ENCODE data around the gene SLC37A1.

The SLC37A1 gene

DNA sequence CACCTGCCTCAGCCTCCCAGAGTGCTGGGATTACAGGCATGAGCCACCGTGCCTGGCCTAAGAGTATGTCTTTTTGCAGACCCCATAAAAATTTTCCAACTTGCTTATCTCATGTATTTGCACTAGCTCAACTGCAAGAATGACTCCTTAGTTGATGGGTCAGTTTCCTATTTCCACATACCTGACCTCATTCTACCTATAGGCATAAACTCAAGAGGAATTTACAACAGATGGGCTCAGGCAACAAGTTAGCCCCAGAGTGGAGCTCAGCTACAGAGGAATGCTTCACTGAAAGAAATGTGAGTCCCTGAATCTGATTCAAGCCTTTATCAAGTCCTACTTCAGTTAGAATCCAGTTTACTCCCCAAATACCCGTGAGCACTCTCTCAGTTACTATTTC, 5.3 kb upstream of the SLC37A1 start:
- no peak for DNase-seq

GRCh38 chr21:42509244-42509643, 4.4 kb upstream of the SLC37A1 start:
- no peak for DNase-seq

GRCh38 chr21:42512346-42513034, 1.2 kb upstream of the SLC37A1 start:
- DNase-seq, result no peak

GRCh38 chr21:42513985-42514882, 582 bp downstream of the SLC37A1 start:
- no peak for DNase-seq

GRCh38 chr21:42514883-42515228, 1.2 kb downstream of the SLC37A1 start:
- no peak for DNase-seq

DNA sequence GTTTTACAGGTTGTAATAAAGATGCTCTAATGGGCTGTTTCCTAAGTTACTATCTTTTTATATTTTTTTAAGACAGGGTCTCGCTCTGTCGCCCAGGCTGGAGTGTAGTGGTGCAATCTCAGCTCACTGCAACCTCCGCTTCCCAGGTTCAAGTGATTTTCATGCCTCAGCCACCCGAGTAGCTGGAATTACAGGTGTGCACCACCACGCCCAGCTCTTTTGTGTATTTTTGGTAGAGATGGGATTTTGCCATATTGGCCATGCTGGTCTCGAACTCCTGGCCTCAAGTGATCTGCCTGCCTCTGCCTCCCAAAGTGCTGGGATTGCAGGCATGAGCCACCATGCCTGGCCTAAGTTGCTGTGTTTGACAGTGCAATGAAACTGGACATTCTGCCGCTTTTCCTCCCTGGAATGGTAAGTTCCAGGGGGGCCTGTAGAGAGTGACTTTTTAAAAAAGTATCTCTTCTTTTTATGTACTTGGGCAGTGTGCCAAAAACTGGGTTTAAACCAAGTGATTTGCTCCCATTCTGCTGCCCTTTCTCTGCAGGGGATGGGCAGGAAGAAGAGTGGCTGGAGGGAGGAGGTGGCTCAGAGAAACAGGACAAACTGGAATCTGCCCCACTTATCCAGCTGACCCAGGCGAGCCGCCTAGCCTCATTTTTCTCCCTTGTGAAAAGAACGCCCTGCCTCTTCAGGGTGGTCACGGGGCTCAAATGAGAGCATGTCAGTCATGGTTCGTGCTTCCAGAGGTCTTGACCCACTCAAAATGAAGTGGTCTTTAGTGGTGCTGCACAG, 2.3 kb downstream of the SLC37A1 start:
- DNase-seq, result no peak

- no peak for DNase-seq
Measured at GRCh38 chr21:42518215-42518614, 4.6 kb downstream of the SLC37A1 start.

DNA sequence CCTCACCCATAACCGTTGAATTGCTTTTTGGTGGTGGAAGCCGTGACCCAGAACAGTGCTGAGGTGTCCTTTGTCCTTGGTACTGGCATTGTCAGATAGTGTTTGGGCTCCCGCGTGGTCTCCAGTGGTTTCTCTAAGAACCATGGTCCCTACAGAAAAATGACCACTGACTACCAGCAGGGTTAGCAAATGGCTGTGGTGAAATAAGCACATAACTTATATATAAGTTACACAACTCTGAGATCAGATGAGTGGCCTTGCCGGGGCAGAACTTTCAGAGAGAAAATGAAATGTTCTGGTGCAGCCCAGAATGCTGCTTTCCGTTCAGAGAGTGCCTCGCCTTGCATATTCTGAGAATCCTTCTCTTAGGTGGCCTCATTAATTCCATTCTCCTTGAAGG, 5.0 kb downstream of the SLC37A1 start:
- DNase-seq, result no peak

DNA sequence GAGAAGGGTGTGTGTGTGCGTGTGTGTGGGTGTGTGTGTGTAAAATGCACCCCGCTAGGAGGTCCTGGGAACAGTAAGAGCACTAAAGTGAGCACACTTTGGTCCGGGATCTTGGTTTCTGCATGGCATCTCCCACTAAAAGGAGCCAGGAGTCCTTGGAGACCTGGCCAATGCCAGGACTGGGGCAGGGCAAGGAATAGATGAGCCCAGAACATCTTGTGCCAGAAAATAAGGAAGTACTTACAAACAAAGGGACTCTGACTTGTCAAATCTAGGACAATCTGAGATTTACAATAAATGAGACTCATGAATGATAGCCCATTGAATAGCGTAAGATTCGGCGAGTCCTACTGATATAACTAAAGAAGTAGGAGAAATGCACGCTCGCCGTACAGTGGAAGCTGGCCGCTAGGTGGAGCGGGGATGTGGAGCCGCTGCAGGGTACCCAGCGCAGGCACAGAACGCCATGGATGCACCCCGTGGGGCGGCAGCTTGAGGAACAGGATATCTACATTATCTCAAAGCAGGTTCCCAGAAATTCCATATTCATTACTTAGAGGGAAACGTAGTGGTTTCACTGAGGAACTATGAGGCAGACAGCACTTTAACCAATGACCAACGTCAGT, 7.1 kb downstream of the SLC37A1 start:
- DNase-seq, result no peak

DNA sequence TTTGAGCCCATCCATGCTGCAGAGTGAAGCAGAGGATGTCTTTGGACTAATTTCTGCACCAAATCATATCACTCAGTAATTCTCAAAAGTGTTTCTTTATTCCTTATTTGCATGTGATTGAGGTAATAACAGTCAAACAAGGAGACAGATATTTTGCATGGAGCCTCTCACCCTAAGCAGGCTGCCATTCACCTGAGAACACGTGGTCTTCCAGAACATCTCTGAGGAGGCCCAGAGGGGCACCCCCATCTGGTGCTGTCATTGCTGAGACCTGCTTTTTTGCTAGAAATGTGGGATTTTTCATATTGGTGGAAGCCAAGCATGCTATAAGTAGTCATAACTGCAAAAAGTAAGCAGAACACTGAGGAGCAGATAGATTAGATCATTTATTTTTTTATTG, 7.7 kb downstream of the SLC37A1 start:
- no peak for DNase-seq

DNA sequence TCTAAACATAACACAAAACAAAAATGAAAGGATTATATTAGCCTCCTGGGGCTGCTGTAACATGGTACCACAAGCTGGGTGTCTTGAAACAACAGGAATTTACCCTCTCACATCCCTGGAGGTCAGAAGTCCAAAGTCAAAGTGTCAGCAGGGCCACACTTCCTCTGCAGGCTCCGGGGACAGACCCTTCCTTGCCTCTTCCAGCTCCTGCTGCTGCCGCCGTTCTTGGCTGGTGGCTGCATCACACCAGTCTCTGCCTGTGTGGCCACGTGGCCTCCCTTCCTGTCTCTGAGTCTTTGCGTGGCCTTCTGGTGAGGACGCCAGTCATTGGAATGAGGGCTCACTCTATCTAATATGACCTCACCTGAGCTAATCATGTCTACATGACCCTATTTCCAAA, 8.2 kb downstream of the SLC37A1 start:
- no peak for DNase-seq

GRCh38 chr21:42522271-42522670, 8.6 kb downstream of the SLC37A1 start:
- no peak for DNase-seq

GRCh38 chr21:42522771-42523170, 9.1 kb downstream of the SLC37A1 start:
- DNase-seq, result no peak

- DNase-seq, result no peak
Measured at GRCh38 chr21:42523211-42523610, 9.6 kb downstream of the SLC37A1 start.

- no peak for DNase-seq
Measured at GRCh38 chr21:42523941-42524340, 10.3 kb downstream of the SLC37A1 start.

DNA sequence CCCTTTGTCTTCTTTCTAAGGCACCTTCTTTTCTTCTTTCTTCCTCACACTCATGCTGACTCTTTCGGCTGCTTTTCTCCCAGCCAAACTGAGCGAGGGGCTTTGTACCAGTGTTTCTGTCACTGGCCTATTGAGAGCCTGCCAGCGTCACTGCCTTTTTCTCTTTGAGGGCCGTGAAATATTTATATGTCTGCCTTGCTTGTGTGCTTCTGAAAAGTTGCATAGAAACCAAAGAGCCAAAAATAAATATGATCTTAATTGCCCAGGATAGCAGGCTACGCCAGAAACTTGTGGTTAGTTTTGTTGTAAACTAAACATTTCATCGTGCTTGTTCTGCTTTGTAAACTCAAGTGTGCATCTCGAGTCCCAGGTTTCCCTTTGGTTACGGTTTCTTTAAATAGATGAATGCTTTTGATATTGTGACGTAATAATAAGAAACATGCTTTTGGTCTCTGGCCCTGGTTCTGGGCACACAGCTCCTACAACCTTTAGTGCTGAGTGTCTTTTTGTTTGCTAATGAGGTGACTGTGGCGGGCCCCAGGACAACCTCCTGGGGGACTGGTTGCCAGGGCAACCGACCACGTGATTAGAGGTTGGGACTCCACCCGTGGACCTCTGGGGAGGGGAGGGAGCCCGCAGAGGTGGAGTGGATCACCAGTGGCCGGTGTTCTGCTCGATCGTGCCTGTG, 10.8 kb downstream of the SLC37A1 start:
- no peak for DNase-seq

DNA sequence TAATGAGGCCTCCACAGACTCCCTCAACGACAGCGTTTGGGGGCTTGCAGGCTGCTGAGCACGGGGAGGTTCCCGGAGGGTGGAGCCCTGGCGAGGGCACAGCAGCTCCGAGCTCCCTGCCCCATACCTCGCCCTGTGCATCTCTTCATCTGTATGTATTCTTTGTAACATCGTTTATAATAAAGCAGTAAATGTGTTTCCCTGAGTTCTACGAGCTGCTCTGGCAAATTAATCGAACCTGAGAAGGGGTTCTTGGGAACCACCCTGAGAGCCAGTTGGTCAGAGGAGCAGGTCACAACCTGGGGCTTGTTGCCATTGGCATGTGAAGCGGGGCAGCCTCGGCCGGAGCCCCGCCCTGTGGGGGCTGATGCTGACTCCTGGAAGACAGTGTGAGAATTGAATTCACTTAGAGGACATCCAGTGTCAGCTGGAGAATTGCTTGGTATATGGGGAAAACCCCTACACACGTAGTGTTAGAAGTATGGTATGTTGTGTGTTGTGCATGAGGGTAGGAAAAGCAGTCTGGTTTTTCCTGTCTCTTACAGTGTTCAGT, 11.5 kb downstream of the SLC37A1 start:
- no peak for DNase-seq

GRCh38 chr21:42525676-42526378, 12.2 kb downstream of the SLC37A1 start:
- no peak for DNase-seq

- no peak for DNase-seq
Measured at GRCh38 chr21:42526379-42526727, 12.7 kb downstream of the SLC37A1 start.

GRCh38 chr21:42527127-42527488, 13.5 kb downstream of the SLC37A1 start:
- no peak for DNase-seq

DNA sequence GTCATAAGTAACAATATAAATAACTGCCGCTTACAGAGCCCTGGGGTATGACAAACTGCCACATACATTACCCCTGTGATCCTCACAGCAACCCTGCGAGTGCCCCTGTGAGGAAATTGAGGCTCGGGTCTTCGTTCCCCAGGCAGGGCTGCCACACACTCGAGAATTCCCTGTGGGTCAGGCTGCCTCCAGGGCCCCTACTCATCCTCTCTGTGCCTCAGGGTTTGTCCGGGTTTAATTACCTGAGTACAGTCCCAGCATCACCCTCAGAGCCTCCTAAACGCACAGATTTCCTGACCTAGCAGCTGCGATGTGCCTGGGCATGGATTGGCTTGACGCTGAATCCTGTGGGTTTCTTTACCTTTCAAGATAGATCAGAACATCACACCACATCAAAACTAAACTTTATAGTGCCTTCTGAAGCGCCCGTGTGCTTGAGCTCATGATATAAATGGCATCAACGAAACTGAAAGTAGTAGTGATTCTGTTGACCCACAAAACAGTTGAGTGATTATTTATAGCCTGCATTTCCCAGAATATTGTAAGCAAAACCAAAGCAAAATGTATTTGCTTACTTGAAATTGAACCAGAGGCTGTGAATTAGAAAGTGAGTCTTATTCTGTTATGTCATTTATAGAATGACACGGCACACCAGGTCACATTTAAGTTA, 14.0 kb downstream of the SLC37A1 start:
- no peak for DNase-seq

Measured in amniotic stem cell (primary cell).